ENCODE results near the gene PPM1A. TPM values are rescaled to one million over a fixed set of nuclear protein-coding genes. Genes with fewer than 3 reads are reported as not detected.

Gene PPM1A
- total RNA-seq, 1 donor from 2014 or later, result 35.5 TPM

GRCh38 chr14:60240139-60240856 lies 8.7 kb upstream of the PPM1A start:
- H3K4me3 ChIP-seq (ENCODE audit: low read depth, low read length), result no peak overlapping the region
- no peak for DNase-seq (ENCODE audit: low read depth)
- no peak for FAIRE-seq
- TF ChIP-seq CTCF (IDR thresholded peaks at IDR 0.05; ENCODE audit: insufficient read depth, low read length, severe bottlenecking), result no peak
- no peaks in the 10 kb centered on the region for H3K27me3 ChIP-seq (ENCODE audit: control insufficient read depth, insufficient read depth, low read length)
- H3K36me3 ChIP-seq (ENCODE audit: control insufficient read depth, insufficient read depth, low read length), result no peaks in the 10 kb centered on the region

GRCh38 chr14:60241091-60241490 lies 7.9 kb upstream of the PPM1A start:
- no peak for FAIRE-seq
- DNase-seq (ENCODE audit: low read depth), result no peak
- H3K4me3 ChIP-seq (ENCODE audit: low read depth, low read length), result no peak overlapping the region
- no peak for TF ChIP-seq CTCF (IDR thresholded peaks at IDR 0.05; ENCODE audit: insufficient read depth, low read length, severe bottlenecking)
- no peaks in the 10 kb centered on the region for H3K27me3 ChIP-seq (ENCODE audit: control insufficient read depth, insufficient read depth, low read length)
- no peaks in the 10 kb centered on the region for H3K36me3 ChIP-seq (ENCODE audit: control insufficient read depth, insufficient read depth, low read length)

GRCh38 chr14:60242429-60242828 lies 6.6 kb upstream of the PPM1A start:
- no peak for TF ChIP-seq CTCF (IDR thresholded peaks at IDR 0.05; ENCODE audit: insufficient read depth, low read length, severe bottlenecking)
- Histone ChIP-seq H3K4me3 (ENCODE audit: low read depth, low read length) (no peak overlapping the region), H3K27me3 (ENCODE audit: control insufficient read depth, insufficient read depth, low read length) (no peaks in the 10 kb centered on the region), H3K36me3 (ENCODE audit: control insufficient read depth, insufficient read depth, low read length) (no peaks in the 10 kb centered on the region)
- DNase-seq (ENCODE audit: low read depth) (no peak), FAIRE-seq (no peak)

GRCh38 chr14:60245380-60246177 lies 3.4 kb upstream of the PPM1A start:
- FAIRE-seq, result no peak
- DNase-seq (ENCODE audit: low read depth), result no peak
- no peak for TF ChIP-seq CTCF (IDR thresholded peaks at IDR 0.05; ENCODE audit: insufficient read depth, low read length, severe bottlenecking)

GRCh38 chr14:60247994-60248696 lies 876 bp upstream of the PPM1A start:
- peak; percentile 82 for FAIRE-seq
- peak overlapping the region; percentile 61 for H3K4me3 ChIP-seq (ENCODE audit: low read depth, low read length)
- H3K36me3 ChIP-seq (ENCODE audit: control insufficient read depth, insufficient read depth, low read length), result no peaks in the 10 kb centered on the region
- DNase-seq (ENCODE audit: low read depth), result peak; percentile 88
- H3K27me3 ChIP-seq (ENCODE audit: control insufficient read depth, insufficient read depth, low read length), result no peaks in the 10 kb centered on the region
- TF ChIP-seq CTCF (IDR thresholded peaks at IDR 0.05; ENCODE audit: insufficient read depth, low read length, severe bottlenecking), result no peak

More at GRCh38 chr14:60245380-60246177, 3.4 kb upstream of the PPM1A start:
- H3K36me3 ChIP-seq (ENCODE audit: control insufficient read depth, insufficient read depth, low read length), result no peaks in the 10 kb centered on the region
- no peak overlapping the region for H3K4me3 ChIP-seq (ENCODE audit: low read depth, low read length)
- H3K27me3 ChIP-seq (ENCODE audit: control insufficient read depth, insufficient read depth, low read length), result no peaks in the 10 kb centered on the region
